SK-N-MC (cell line): ENCODE results near the gene VSX2.

ENCODE experiments used
- EZH2 ChIP-seq: fragments of 200-600 bp; sonication (generic); IDR thresholded peaks from one replicate; pipeline ENCODE4 v1.6.1; 2017; ENCODE audit warnings: antibody characterized with exemption
- FOXP2 ChIP-seq: optimal IDR thresholded peaks from 2 replicates; pipeline ENCODE3; 2011; ENCODE audit warnings: mild to moderate bottlenecking, moderate library complexity; ENCODE audit not compliant: insufficient read depth; ENCODE audit errors: extremely low read length, control extremely low read depth

DNA sequence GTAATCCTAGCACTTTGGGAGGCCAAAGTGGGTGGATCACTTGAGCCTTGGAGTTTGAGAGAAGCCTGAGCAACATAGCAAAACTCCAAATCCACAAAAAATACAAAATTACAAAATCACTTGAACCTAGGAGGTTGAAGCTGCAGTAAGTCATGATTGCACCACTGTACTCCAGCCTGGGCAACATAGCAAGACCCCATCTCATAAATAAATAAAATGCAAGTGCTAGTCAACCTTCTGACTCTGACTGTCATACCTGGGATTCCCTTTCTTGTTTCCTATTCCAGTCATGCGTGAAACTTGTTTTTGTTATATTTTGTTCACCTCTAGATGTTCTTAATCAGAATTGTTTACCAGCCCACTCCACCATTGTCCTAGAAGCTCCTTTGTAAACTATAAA, 32.1 kb downstream of the VSX2 start:
- no peak for TF ChIP-seq EZH2
- TF ChIP-seq FOXP2, result no peak
